GM18508 (cell line): Measurements from ENCODE around the gene ADK.
"Not testable (repeated sequence)": the region's sequence is repeated elsewhere in the genome, so short reads cannot be mapped to it uniquely, and the experiment has no call there.

Experiments used
- ATAC-seq: cut with Tn5 transposase; IDR thresholded peaks from one replicate; pipeline ENCODE4 v1.9.1; 2021; ENCODE audit warnings: moderate number of reproducible peaks; ENCODE audit not compliant: insufficient read depth, unreplicated experiment

Gene ADK

GRCh38 chr10:74580438-74580837 is 429.4 kb downstream of the ADK start:
- not testable (repeated sequence) for ATAC-seq

GRCh38 chr10:74582566-74582965 is 431.5 kb downstream of the ADK start:
- no peak for ATAC-seq

- peak; percentile 51 for ATAC-seq
These were observed 434.4 kb downstream of the ADK start for GRCh38 chr10:74585231-74586087.

GRCh38 chr10:74586088-74586585 is 435.1 kb downstream of the ADK start:
- no peak for ATAC-seq

- no peak for ATAC-seq
These were observed 436.3 kb downstream of the ADK start for GRCh38 chr10:74587109-74587854.

GRCh38 chr10:74589226-74589673 is 438.2 kb downstream of the ADK start:
- no peak for ATAC-seq

GRCh38 chr10:74589851-74590250 is 438.8 kb downstream of the ADK start:
- no peak for ATAC-seq

GRCh38 chr10:74593470-74593869 is 442.4 kb downstream of the ADK start:
- ATAC-seq = no peak

- no peak for ATAC-seq
These were observed 445.7 kb downstream of the ADK start for GRCh38 chr10:74596713-74597112.

GRCh38 chr10:74598891-74599566 is 448.0 kb downstream of the ADK start:
- ATAC-seq = peak; percentile 59

GRCh38 chr10:74599672-74600071 is 448.7 kb downstream of the ADK start:
- no peak for ATAC-seq

- ATAC-seq = no peak
These were observed 449.1 kb downstream of the ADK start for GRCh38 chr10:74600170-74600569.

- ATAC-seq = no peak
These were observed 451.6 kb downstream of the ADK start for GRCh38 chr10:74602576-74602975.

- no peak for ATAC-seq
These were observed 459.3 kb downstream of the ADK start for GRCh38 chr10:74610299-74610698.

- ATAC-seq = no peak
These were observed 461.2 kb downstream of the ADK start for GRCh38 chr10:74612195-74612594.

GRCh38 chr10:74620626-74621025 is 469.6 kb downstream of the ADK start:
- ATAC-seq = no peak

GRCh38 chr10:74623786-74624185 is 472.8 kb downstream of the ADK start:
- ATAC-seq = no peak

- no peak for ATAC-seq
These were observed 473.5 kb downstream of the ADK start for GRCh38 chr10:74624501-74624900.

GRCh38 chr10:74628136-74628535 is 477.1 kb downstream of the ADK start:
- no peak for ATAC-seq

- ATAC-seq = no peak
These were observed 484.0 kb downstream of the ADK start for GRCh38 chr10:74634995-74635536.
